Right lobe of liver (tissue), 6 donors: Measurements from ENCODE around the gene CAMK2B. TPM values are rescaled to one million over a fixed set of nuclear protein-coding genes. Genes with fewer than 3 reads are reported as not detected.
A peak's percentile ranks its signal among the peaks of the same experiment; 100 is the strongest.

Source experiments
- ATAC-seq, 4 donors: fragments of 200-7000 bp; cut with Tn5 transposase; one replicate each; pipeline ENCODE4 v1.9.1; 2020; ENCODE audit warnings: mild to moderate bottlenecking in 4 of 4, moderate library complexity in 4 of 4
- DNase-seq, 3 donors: peaks; one replicate each; pipeline ENCODE4 v3.0.0-alpha.2; 2020
- H3K27ac ChIP-seq, 3 donors: fragments of 200-600 bp; one replicate each; pipeline ENCODE4 v1.8.0; 2022
- H3K27me3 ChIP-seq, 2 donors: fragments of 200-600 bp; one replicate each; pipeline ENCODE4 v1.8.0; 2022
- H3K36me3 ChIP-seq, 4 donors: fragments of 200-600 bp; sonication (generic) in 1 of 4; one replicate each; pipeline versions ENCODE4 v1.5.1 to v1.8.0; 2017 to 2022; ENCODE audit warnings: control low read depth in 1 of 4
- H3K4me1 ChIP-seq, 4 donors: fragments of 200-600 bp; sonication (generic) in 1 of 4; one replicate each; pipeline versions ENCODE4 v1.5.1 to v1.8.0; 2017 to 2022; ENCODE audit warnings: control low read depth in 1 of 4
- H3K4me3 ChIP-seq, 3 donors: fragments of 200-600 bp; one replicate each; pipeline ENCODE4 v1.8.0; 2022
- H3K9me3 ChIP-seq, 4 donors: fragments of 200-600 bp; sonication (generic) in 1 of 4; one replicate each; pipeline versions ENCODE4 v1.5.1 to v1.8.0; 2017 to 2022; ENCODE audit warnings: control low read depth in 1 of 4
- CTCF ChIP-seq, 4 donors: fragments of 200-600 bp in 3 of 4; fragments of 450-650 bp in 1 of 4; IDR thresholded peaks; one replicate each; pipeline versions ENCODE4 v1.5.1 to v1.8.0; 2016 to 2022; ENCODE audit warnings: antibody characterized with exemption in 4 of 4, mild to moderate bottlenecking in 2 of 4
- POLR2A ChIP-seq: fragments of 450-650 bp; IDR thresholded peaks from one replicate; pipeline ENCODE4 v1.6.1; 2017; ENCODE audit warnings: antibody characterized with exemption, mild to moderate bottlenecking
- WGBS: methylation state at CpG from one replicate; pipeline ENCODE4 v1.1.6; 2018; ENCODE audit warnings: low coverage, low lambda C conversion rate; ENCODE audit not compliant: insufficient coverage; ENCODE audit errors: missing lambda C conversion rate; 5-methylcytosine and 5-hydroxymethylcytosine counted together
- intact Hi-C, 2 donors: fragments of 100-400 bp; cut with DNase I; formaldehyde crosslinking; loops; one replicate each; pipeline versions ENCODE4 v1.11.2 to v1.14.1; 2022
- total RNA-seq, 6 experiments: library from RNA; depleted of rRNA in 2 of 6; stranded (reverse); fragments of >200 nt in 2 of 6; fragmentation: NEBNext Ultra II Directional in 3 of 6; extraction: Animal tissue kit (Norgen Biotek cat#: 25700) in 3 of 6; gene quantifications; one replicate each; pipeline versions ENCODE4 v1.1.0 to v1.2.4, GENCODE V29; 2016 to 2023
- donor health status: DM: no; HTN: yes; CAD: no.
- donor health status: DM: no; HTN: no; CAD: no.
- donor health status: DM: no; HTN: no; CAD: no.
- donor health status: DM: no; HTN: yes; CAD: no.
- donor health status: DM: no; HTN: yes; CAD: no.

The CAMK2B gene
- total RNA-seq, 6 experiments from 2014 or later = 2.1 to 5.1 (median 3.3) TPM

- WGBS = 87% methylated on average over 10 of the region's 18 CpGs
- Histone ChIP-seq H3K4me3 (no peak overlapping the region), H3K36me3 (no peaks in the 10 kb centered on the region), H3K9me3 (no peaks in the 10 kb centered on the region), H3K27ac (no peak overlapping the region), H3K27me3 (no peaks in the 10 kb centered on the region), H3K4me1 (no peaks in the 10 kb centered on the region)
- DNase-seq (peak in 2 of 3 donors; percentile 11 to 44), ATAC-seq (peak in 1 of 4 donors; percentile 6)
- TF ChIP-seq CTCF (IDR thresholded peaks at IDR 0.05) = no peak
- TF ChIP-seq POLR2A = no peak
- intact Hi-C loops = no loop called here
Observed at GRCh38 chr7:44308596-44309270, 16.7 kb downstream of the CAMK2B start.

GRCh38 chr7:44307905-44308595 lies 17.3 kb downstream of the CAMK2B start:
- Histone ChIP-seq H3K9me3 (no peaks in the 10 kb centered on the region), H3K27me3 (no peaks in the 10 kb centered on the region), H3K4me3 (no peak overlapping the region), H3K4me1 (no peaks in the 10 kb centered on the region), H3K27ac (no peak overlapping the region), H3K36me3 (no peaks in the 10 kb centered on the region)
- DNase-seq (peak in 1 of 3 donors; percentile 5), ATAC-seq (no peak)
- intact Hi-C loops = no loop called here
- TF ChIP-seq POLR2A (no peak), CTCF (IDR thresholded peaks at IDR 0.05) (no peak)
- 86% methylated on average over 7 of the region's 8 CpGs for WGBS

GRCh38 chr7:44307301-44307900 lies 18.0 kb downstream of the CAMK2B start:
- ATAC-seq = peak in 2 of 4 donors; percentile 21 to 29
- H3K4me3 ChIP-seq = no peak overlapping the region
- intact Hi-C loops = no loop called here
- 63% methylated on average over 2 of the region's 7 CpGs for WGBS
- no peaks in the 10 kb centered on the region for H3K9me3 ChIP-seq
- no peaks in the 10 kb centered on the region for H3K36me3 ChIP-seq
- H3K4me1 ChIP-seq = no peaks in the 10 kb centered on the region
- no peaks in the 10 kb centered on the region for H3K27me3 ChIP-seq
- DNase-seq = peak in 1 of 3 donors; percentile 17
- no peak overlapping the region for H3K27ac ChIP-seq
- TF ChIP-seq CTCF (IDR thresholded peaks at IDR 0.05) = no peak
- no peak for TF ChIP-seq POLR2A

- Histone ChIP-seq H3K36me3 (no peaks in the 10 kb centered on the region), H3K4me1 (no peaks in the 10 kb centered on the region), H3K4me3 (no peak overlapping the region), H3K9me3 (no peaks in the 10 kb centered on the region), H3K27me3 (no peaks in the 10 kb centered on the region), H3K27ac (no peak overlapping the region)
- TF ChIP-seq CTCF (IDR thresholded peaks at IDR 0.05) = no peak
- no peak for TF ChIP-seq POLR2A
- intact Hi-C loops = no loop called here
- DNase-seq (peak in 1 of 3 donors; percentile 2), ATAC-seq (no peak)
- 70% methylated on average over 2 of the region's 2 CpGs for WGBS
Observed at GRCh38 chr7:44306606-44307005, 18.8 kb downstream of the CAMK2B start.
